Spleen (tissue), 11 donors: ENCODE results near the gene FBXO3. TPM values are rescaled to one million over a fixed set of nuclear protein-coding genes. Genes with fewer than 3 reads are reported as not detected.
"Not testable (repeated sequence)": the region's sequence is repeated elsewhere in the genome, so short reads cannot be mapped to it uniquely, and the experiment has no call there.

Source experiments
- DNase-seq: peaks from one replicate; pipeline ENCODE4 v3.0.0-alpha.2; 2020
- H3K27ac ChIP-seq, 8 donors: fragments of 200-600 bp; sonication (generic) in 7 of 8; 1 replicate in 4 of 8; 2 replicates in 4 of 8; pipeline versions ENCODE4 v1.5.0 to v1.8.0; 2016 to 2021; ENCODE audit warnings: inconsistent platforms in 4 of 8, mild to moderate bottlenecking in 4 of 8, moderate library complexity in 1 of 8
- H3K27me3 ChIP-seq, 7 donors: fragments of 200-600 bp; sonication (generic) in 6 of 7; replicated peaks in 1 of 7; 1 replicate in 4 of 7; 2 replicates in 3 of 7; pipeline versions ENCODE4 v1.5.0 to v1.8.0; 2016 to 2021; ENCODE audit warnings: inconsistent platforms in 3 of 7, mild to moderate bottlenecking in 1 of 7
- H3K36me3 ChIP-seq, 6 donors: fragments of 200-600 bp; sonication (generic) in 5 of 6; 1 replicate in 4 of 6; 2 replicates in 2 of 6; pipeline versions ENCODE4 v1.5.0 to v1.8.0; 2016 to 2021; ENCODE audit warnings: inconsistent platforms in 2 of 6
- H3K4me1 ChIP-seq, 6 donors: fragments of 200-600 bp; sonication (generic) in 5 of 6; 1 replicate in 3 of 6; 2 replicates in 3 of 6; pipeline versions ENCODE4 v1.5.0 to v1.8.0; 2016 to 2021; ENCODE audit warnings: inconsistent platforms in 3 of 6
- H3K4me3 ChIP-seq, 8 donors: fragments of 200-600 bp; sonication (generic) in 7 of 8; 1 replicate in 4 of 8; 2 replicates in 4 of 8; pipeline versions ENCODE4 v1.5.0 to v1.8.0; 2016 to 2021; ENCODE audit warnings: inconsistent platforms in 4 of 8, mild to moderate bottlenecking in 4 of 8, moderate library complexity in 2 of 8
- H3K9me3 ChIP-seq, 8 donors: fragments of 200-600 bp; sonication (generic) in 7 of 8; 1 replicate in 4 of 8; 2 replicates in 4 of 8; pipeline versions ENCODE4 v1.5.0 to v1.8.0; 2016 to 2021; ENCODE audit warnings: inconsistent platforms in 4 of 8
- POLR2A ChIP-seq, 3 donors: fragments of 450-650 bp; IDR thresholded peaks; one replicate each; pipeline ENCODE4 v1.5.1; 2017; ENCODE audit warnings: antibody characterized with exemption in 3 of 3, mild to moderate bottlenecking in 1 of 3
- POLR2AphosphoS5 ChIP-seq, 3 donors: sonication (generic); formaldehyde crosslinking; IDR thresholded peaks; one replicate each; pipeline ENCODE4 v1.5.1; 2017; ENCODE audit warnings: antibody characterized with exemption in 3 of 3
- WGBS, 5 donors: extraction: QIAGEN DNeasy Blood & Tissue Kit in 3 of 5; methylation state at CpG; one replicate each; pipeline versions ENCODE4 v1.1.5 to v1.1.7; 2013 to 2018; 5-methylcytosine and 5-hydroxymethylcytosine counted together
- intact Hi-C: fragments of 100-400 bp; cut with DNase I; formaldehyde crosslinking; loops from one replicate; pipeline ENCODE4 v1.15.0; 2023; ENCODE audit warnings: low total_unique reads
- polyA plus RNA-seq, 3 donors: library from polyadenylated mRNA; stranded (reverse); fragments of 200-250 nt; gene quantifications; one replicate each; pipeline ENCODE4 v1.2.1, GENCODE V29; 2013
- total RNA-seq, 7 donors: library from RNA; depleted of rRNA in 3 of 7; stranded (reverse); fragments of >200 nt in 3 of 7; fragmentation: NEBNext Ultra II Directional in 4 of 7; extraction: Animal tissue kit (Norgen Biotek cat#: 25700) in 4 of 7; gene quantifications; one replicate each; pipeline versions ENCODE4 v1.1.0 to v1.2.1, GENCODE V29; 2016 to 2021
- TF ChIP-seq, protein P1 (sequence below), 11 experiments: fragments of 200-600 bp in 7 of 11; fragments of 450-650 bp in 4 of 11; sonication (generic) in 4 of 11; IDR thresholded peaks in 8 of 11; conservative IDR thresholded peaks in 3 of 11; 1 replicate in 7 of 11; 2 replicates in 4 of 11; pipeline versions ENCODE4 v1.4.0 to v1.8.0; 2016 to 2021; ENCODE audit warnings: antibody characterized with exemption in 11 of 11, inconsistent platforms in 4 of 11, mild to moderate bottlenecking in 1 of 11
- donor health status: healthy with polysubstance abuse.
- donor health status: DM: no; HTN: no; CAD: no; lungs with moderate emphysema.
- donor health status: DM: no; HTN: no; CAD: no.
- donor health status: Bipolar disorder and iron deficiency.
- donor health status: healthy.
- donor health status: DM: no; HTN: no; CAD: no.
- donor health status: DM: yes; HTN: yes; CAD: no.

The FBXO3 gene
- total and polyA plus RNA-seq, 10 donors = 15.6 to 58.3 (median 31.2) TPM

DNA sequence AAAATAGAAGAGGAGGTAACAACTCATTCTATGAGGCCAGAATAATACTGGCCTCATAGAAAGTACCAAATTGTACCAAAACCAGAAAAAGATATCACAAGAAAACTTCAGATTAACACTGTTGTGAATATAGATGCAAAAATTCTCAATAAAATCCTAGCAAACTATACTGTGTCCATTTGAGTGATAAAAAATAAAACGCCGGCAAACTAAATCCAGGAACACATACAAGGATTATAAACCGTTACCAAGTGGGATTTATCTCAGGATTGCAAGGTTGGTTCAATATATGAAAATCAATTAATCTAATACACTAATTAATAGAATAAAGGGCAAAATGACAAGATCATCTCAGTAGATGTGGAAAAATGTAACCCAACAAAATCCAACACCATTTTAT, 23.6 kb upstream of the FBXO3 start:
- peaks cover 0 to 68% (median 28%) of the 10 kb centered on the region in 7 donors for H3K27me3 ChIP-seq
- 81 to 99% (median 92%) methylated on average over 3 of the region's 3 CpGs for WGBS, 5 donors
- no peak for DNase-seq
- TF ChIP-seq POLR2AphosphoS5 (IDR thresholded peaks at IDR 0.05) (no peak), POLR2A (IDR thresholded peaks at IDR 0.05) (no peak)
- TF ChIP-seq, protein P1, sequence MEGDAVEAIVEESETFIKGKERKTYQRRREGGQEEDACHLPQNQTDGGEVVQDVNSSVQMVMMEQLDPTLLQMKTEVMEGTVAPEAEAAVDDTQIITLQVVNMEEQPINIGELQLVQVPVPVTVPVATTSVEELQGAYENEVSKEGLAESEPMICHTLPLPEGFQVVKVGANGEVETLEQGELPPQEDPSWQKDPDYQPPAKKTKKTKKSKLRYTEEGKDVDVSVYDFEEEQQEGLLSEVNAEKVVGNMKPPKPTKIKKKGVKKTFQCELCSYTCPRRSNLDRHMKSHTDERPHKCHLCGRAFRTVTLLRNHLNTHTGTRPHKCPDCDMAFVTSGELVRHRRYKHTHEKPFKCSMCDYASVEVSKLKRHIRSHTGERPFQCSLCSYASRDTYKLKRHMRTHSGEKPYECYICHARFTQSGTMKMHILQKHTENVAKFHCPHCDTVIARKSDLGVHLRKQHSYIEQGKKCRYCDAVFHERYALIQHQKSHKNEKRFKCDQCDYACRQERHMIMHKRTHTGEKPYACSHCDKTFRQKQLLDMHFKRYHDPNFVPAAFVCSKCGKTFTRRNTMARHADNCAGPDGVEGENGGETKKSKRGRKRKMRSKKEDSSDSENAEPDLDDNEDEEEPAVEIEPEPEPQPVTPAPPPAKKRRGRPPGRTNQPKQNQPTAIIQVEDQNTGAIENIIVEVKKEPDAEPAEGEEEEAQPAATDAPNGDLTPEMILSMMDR (IDR thresholded peaks at IDR 0.05 in 8 of 11, conservative IDR thresholded peaks at IDR 0.05 in 3 of 11) = no peak
- H3K27ac ChIP-seq = no peak overlapping the region
- intact Hi-C loops = no loop called here
- H3K9me3 ChIP-seq = peaks cover 0 to 4% (median 0%) of the 10 kb centered on the region in 8 donors
- H3K4me1 ChIP-seq = peaks cover 0 to 12% (median 2%) of the 10 kb centered on the region in 6 donors
- no peak overlapping the region for H3K4me3 ChIP-seq
- no peaks in the 10 kb centered on the region for H3K36me3 ChIP-seq

DNA sequence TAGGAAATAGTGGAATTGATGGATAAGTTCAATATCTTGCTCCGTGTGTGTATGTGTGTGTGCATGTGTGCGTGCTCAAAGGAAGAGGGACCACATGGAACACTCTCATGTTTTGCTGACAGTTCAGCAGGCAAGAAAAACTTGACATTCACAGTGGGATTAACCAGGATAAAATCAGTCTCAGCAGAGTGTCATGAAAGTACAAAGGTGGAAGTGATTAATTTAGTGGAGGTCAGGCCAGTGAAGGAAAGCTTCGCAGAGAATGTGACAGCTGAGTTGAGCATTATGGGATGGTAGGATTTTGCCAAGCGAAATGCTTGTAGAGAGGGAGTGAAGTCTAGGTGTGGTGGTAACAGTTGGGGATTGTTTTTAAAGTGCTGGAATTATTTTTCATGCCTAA, 15.7 kb upstream of the FBXO3 start:
- H3K27me3 ChIP-seq = peaks cover 0 to 21% (median 4%) of the 10 kb centered on the region in 7 donors
- intact Hi-C loops = no loop called here
- TF ChIP-seq, protein P1 (IDR thresholded peaks at IDR 0.05 in 8 of 11, conservative IDR thresholded peaks at IDR 0.05 in 3 of 11) = no peak
- no peak for TF ChIP-seq POLR2A (IDR thresholded peaks at IDR 0.05)
- TF ChIP-seq POLR2AphosphoS5 (IDR thresholded peaks at IDR 0.05) = no peak
- no peak overlapping the region for H3K4me3 ChIP-seq
- H3K9me3 ChIP-seq = peaks cover 0 to 2% (median 0%) of the 10 kb centered on the region in 8 donors
- WGBS, 5 donors = 64 to 80% (median 76%) methylated on average over 4 of the region's 4 CpGs
- no peak overlapping the region for H3K27ac ChIP-seq
- no peaks in the 10 kb centered on the region for H3K36me3 ChIP-seq
- no peak for DNase-seq
- no peaks in the 10 kb centered on the region for H3K4me1 ChIP-seq

DNA sequence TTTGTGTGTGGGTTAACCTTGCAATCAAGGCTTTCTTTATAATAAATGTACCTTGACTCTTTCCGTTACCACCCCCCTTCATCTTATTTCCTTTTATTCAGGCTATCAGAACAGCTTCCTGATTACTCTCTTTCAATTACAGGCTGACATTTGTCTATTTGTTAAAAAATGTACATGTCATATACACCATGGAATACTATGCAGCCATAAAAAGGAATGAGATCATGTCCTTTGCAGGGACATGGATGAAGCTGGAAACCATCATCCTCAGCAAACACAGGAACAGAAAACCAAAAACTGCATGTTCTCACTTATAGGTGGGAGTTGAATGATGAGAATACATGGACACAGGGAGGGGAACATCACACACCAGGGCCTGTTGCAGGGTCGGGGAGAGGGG, 13.8 kb upstream of the FBXO3 start:
- H3K4me1 ChIP-seq, H3K27ac ChIP-seq, H3K9me3 ChIP-seq, H3K36me3 ChIP-seq, DNase-seq, intact Hi-C loops, H3K4me3 ChIP-seq: not testable (repeated sequence)
- peaks cover 0 to 25% (median 0%) of the 10 kb centered on the region in 7 donors for H3K27me3 ChIP-seq
- WGBS, 5 donors = 77 to 88% (median 84%) methylated on average over 2 of the region's 2 CpGs

DNA sequence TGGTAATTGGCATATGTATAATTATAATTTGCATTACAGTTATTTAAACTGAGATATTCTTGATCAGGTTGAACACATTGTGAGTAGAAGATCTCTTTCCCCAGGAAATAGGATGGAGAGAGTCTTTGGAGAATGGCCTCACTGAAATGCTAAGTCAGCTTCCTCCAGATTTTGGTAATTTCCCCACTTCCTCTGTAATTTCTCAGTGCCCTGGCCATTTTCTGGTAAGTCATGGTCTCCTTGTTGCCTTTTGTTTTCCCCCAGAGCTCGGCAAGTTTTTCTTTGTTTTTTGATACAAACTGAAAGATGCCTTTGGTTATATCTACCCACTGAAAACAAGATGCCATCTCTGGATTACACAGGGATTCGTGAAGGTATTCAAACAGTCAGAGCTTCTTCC, 12.8 kb upstream of the FBXO3 start:
- Histone ChIP-seq H3K27ac (no peak overlapping the region), H3K27me3 (peaks cover 0 to 18% (median 0%) of the 10 kb centered on the region in 7 donors), H3K9me3 (no peaks in the 10 kb centered on the region), H3K4me1 (no peaks in the 10 kb centered on the region), H3K4me3 (no peak overlapping the region), H3K36me3 (no peaks in the 10 kb centered on the region)
- TF ChIP-seq POLR2A (IDR thresholded peaks at IDR 0.05) (no peak), POLR2AphosphoS5 (IDR thresholded peaks at IDR 0.05) (no peak)
- TF ChIP-seq, protein P1 (IDR thresholded peaks at IDR 0.05 in 8 of 11, conservative IDR thresholded peaks at IDR 0.05 in 3 of 11) = no peak
- no peak for DNase-seq
- intact Hi-C loops = no loop called here
- WGBS, 5 donors = 42 to 58% (median 50%) methylated on average over 2 of the region's 2 CpGs

DNA sequence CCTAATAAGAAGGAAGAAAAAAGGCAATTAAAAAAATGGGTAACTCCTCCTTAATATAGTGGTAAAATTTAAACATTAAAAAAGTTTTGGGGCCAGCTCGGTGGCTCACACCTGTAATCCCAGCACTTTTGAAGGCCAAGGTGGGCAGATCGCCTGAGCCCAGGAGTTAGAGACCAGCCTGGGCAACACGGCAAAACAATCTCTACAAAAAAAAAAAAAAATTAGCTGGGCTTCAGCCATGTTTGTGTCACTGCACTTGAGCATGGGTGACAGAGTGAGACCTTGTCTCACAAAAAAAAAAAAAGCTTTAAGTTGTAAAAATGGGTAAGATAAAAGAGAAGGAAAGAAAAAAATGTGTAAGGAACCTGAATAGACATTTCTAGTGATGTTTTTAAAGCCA, 11.3 kb upstream of the FBXO3 start:
- Histone ChIP-seq H3K4me1 (no peaks in the 10 kb centered on the region), H3K27ac (no peak overlapping the region), H3K9me3 (no peaks in the 10 kb centered on the region), H3K4me3 (no peak overlapping the region), H3K36me3 (no peaks in the 10 kb centered on the region), H3K27me3 (peaks cover 0 to 29% (median 0%) of the 10 kb centered on the region in 7 donors)
- intact Hi-C loops = no loop called here
- TF ChIP-seq, protein P1 (IDR thresholded peaks at IDR 0.05 in 8 of 11, conservative IDR thresholded peaks at IDR 0.05 in 3 of 11) = no peak
- TF ChIP-seq POLR2AphosphoS5 (IDR thresholded peaks at IDR 0.05) (no peak), POLR2A (IDR thresholded peaks at IDR 0.05) (no peak)
- WGBS, 5 donors = 79 to 93% (median 89%) methylated on average over 3 of the region's 3 CpGs
- DNase-seq = no peak
